Panc1 (cell line): Measurements from ENCODE around the gene PUSL1. TPM values are rescaled to one million over a fixed set of nuclear protein-coding genes. Genes with fewer than 3 reads are reported as not detected.

Experiments used
- ATAC-seq: fragments of 200-7000 bp; cut with Tn5 transposase; 2 replicates; pipeline ENCODE4 v1.9.1; 2020; ENCODE audit warnings: mild to moderate bottlenecking, moderate library complexity
- BruUV-seq: library from RNA; stranded (reverse); fragments of 400-500 nt; replicated peaks from 2 replicates; lab custom pipeline; 2021; lab: Mats Ljungman, UMichigan
- CTCF ChIA-PET: fragments of 300-600 bp; sonication (Branson Sonifier 250); formaldehyde crosslinking; loops from one replicate; lab custom pipeline; 2022; ENCODE audit warnings: antibody characterized with exemption; lab: Charles Lee
- POLR2A ChIA-PET: fragments of 300-600 bp; sonication (Branson Sonifier 250); formaldehyde crosslinking; loops from one replicate; lab custom pipeline; 2022; ENCODE audit warnings: antibody characterized with exemption; lab: Charles Lee
- DNase-seq: peaks from one replicate; pipeline ENCODE4 v3.0.0-alpha.2; 2010; ENCODE audit warnings: low read depth, low spot score
- H3K27ac ChIP-seq: 2 replicates; pipeline ENCODE4 v1.5.1; 2011; ENCODE audit warnings: mild to moderate bottlenecking, low read length, inconsistent platforms
- H3K27me3 ChIP-seq: fragments of 200-500 bp; sonication (Bioruptor generic); 2 replicates; pipeline ENCODE4 v1.6.0; 2014; ENCODE audit warnings: low read length, inconsistent platforms; ENCODE audit not compliant: control insufficient read depth, insufficient read depth
- H3K36me3 ChIP-seq: fragments of 200-500 bp; sonication (Bioruptor generic); 2 replicates; pipeline ENCODE4 v1.5.1; 2014; ENCODE audit warnings: inconsistent platforms, mild to moderate bottlenecking, low read length, moderate library complexity; ENCODE audit not compliant: control insufficient read depth, insufficient read depth
- H3K4me1 ChIP-seq: 2 replicates; pipeline ENCODE4 v1.5.1; 2011; ENCODE audit warnings: inconsistent platforms, mild to moderate bottlenecking, low read length, moderate library complexity; ENCODE audit not compliant: control insufficient read depth, insufficient read depth
- H3K4me3 ChIP-seq, 2 experiments: 2 replicates each; pipeline ENCODE4 v1.5.1; 2011 to 2012; ENCODE audit warnings: low read depth in 2 of 2, low read length in 2 of 2, mild to moderate bottlenecking in 2 of 2, inconsistent platforms in 1 of 2, moderate library complexity in 1 of 2
- H3K9me3 ChIP-seq: fragments of 200-500 bp; sonication (Bioruptor generic); 2 replicates; pipeline ENCODE4 v1.5.1; 2014; ENCODE audit warnings: low read depth, mild to moderate bottlenecking, inconsistent platforms, low read length, moderate library complexity; ENCODE audit not compliant: control insufficient read depth, insufficient read depth
- CTCF ChIP-seq: fragments of 450-650 bp; IDR thresholded peaks from 2 replicates; pipeline ENCODE4 v1.5.1; 2017; ENCODE audit warnings: mild to moderate bottlenecking
- POLR2AphosphoS5 ChIP-seq: IDR thresholded peaks from 2 replicates; pipeline ENCODE4 v1.6.1; 2012; ENCODE audit warnings: mild to moderate bottlenecking, low read depth, low read length, moderate library complexity
- REST ChIP-seq, 2 experiments: IDR thresholded peaks; 2 replicates each; pipeline ENCODE4 v1.6.1; 2011 to 2012; ENCODE audit warnings: low read depth in 2 of 2, control low read depth in 1 of 2, low read length in 1 of 2, mild to moderate bottlenecking in 1 of 2, moderate library complexity in 1 of 2; ENCODE audit not compliant: insufficient read depth in 1 of 2
- SIN3A ChIP-seq: IDR thresholded peaks from 2 replicates; pipeline ENCODE4 v1.6.1; 2012; ENCODE audit warnings: low read depth, mild to moderate bottlenecking, low read length, moderate library complexity, borderline replicate concordance; ENCODE audit not compliant: insufficient read depth
- TCF7L2 ChIP-seq: IDR thresholded peaks from 2 replicates; pipeline ENCODE4 v1.6.1; 2011; ENCODE audit warnings: mild to moderate bottlenecking, low read depth, low read length, inconsistent platforms
- in situ Hi-C: cut with HindIII; loops from 2 replicates; pipeline ENCODE4 v1.10.0; 2016; ENCODE audit warnings: low sequenced_read_pairs, low pct_unique_long_range_greater_than_20kb
- intact Hi-C: fragments of 100-400 bp; cut with micrococcal nuclease; formaldehyde crosslinking; loops from one replicate; pipeline ENCODE4 v1.10.0; 2022; ENCODE audit not compliant: unreplicated experiment
- total RNA-seq: library from RNA; stranded (reverse); gene quantifications from one replicate; pipeline ENCODE4 v1.2.1, GENCODE V29; 2021; ENCODE audit not compliant: unreplicated experiment

The PUSL1 gene
- total RNA-seq, 1 experiment from 2014 or later, result 46.9 TPM

- POLR2A ChIA-PET, result no interaction called here
- BruUV-seq, result no TSS peak
- no peak for DNase-seq
These were observed 5.4 kb upstream of the PUSL1 start for GRCh38 chr1:1302951-1303509.

DNA sequence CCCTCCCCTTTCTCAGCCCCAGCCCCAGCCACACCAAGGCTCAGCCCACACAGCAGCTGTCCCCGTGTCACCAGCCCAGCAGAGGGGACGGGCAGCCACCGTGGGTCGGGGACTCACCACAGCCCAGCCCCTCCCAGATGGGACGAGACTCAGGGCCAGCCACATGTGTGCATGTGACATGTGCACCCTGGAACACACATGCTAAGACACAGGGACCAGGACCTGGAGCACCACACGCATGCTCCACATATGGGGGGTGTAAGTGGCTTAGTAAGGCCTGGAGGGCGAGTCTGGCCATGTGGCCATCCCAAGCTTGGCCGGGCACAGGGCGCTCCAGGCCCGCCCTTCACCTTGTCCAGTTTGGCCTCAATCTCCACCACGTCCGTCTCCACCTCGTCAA is 4.7 kb upstream of the PUSL1 start:
- Histone ChIP-seq H3K27me3 (no peaks in the 10 kb centered on the region), H3K36me3 (no peaks in the 10 kb centered on the region; the same call in 1 of the 2 replicates), H3K4me3 (no peak overlapping the region), H3K27ac (no peak overlapping the region), H3K9me3 (no peaks in the 10 kb centered on the region), H3K4me1 (peaks cover 33% of the 10 kb centered on the region)
- POLR2A ChIA-PET, result no interaction called here
- intact Hi-C loops, result no loop called here
- in situ Hi-C loops, result no loop called here
- ATAC-seq (no peak), DNase-seq (no peak)
- no peak for TF ChIP-seq TCF7L2
- no peak for TF ChIP-seq SIN3A
- TF ChIP-seq REST (IDR thresholded peaks at IDR 0.05; ENCODE audit: insufficient read depth in 1 of 2, low read depth in 2 of 2, low read length in 1 of 2), result no peak
- TF ChIP-seq CTCF, result no peak
- no TSS peak for BruUV-seq
- CTCF ChIA-PET, result interaction anchor here (0.6 kb wide), 1 partner anchor 138 kb away, joined by 9 read pairs; no protein-coding TSS in a partner anchor

More at GRCh38 chr1:1302951-1303509, 5.4 kb upstream of the PUSL1 start:
- TF ChIP-seq POLR2AphosphoS5 (no peak), CTCF (no peak), REST (IDR thresholded peaks at IDR 0.05; ENCODE audit: insufficient read depth in 1 of 2, low read depth in 2 of 2, low read length in 1 of 2) (no peak)
- in situ Hi-C loops (no loop called here), intact Hi-C loops (no loop called here)
- no peak for ATAC-seq
- no peaks in the 10 kb centered on the region; the same call in 1 of the 2 replicates for H3K36me3 ChIP-seq
- H3K27me3 ChIP-seq, result no peaks in the 10 kb centered on the region
- H3K9me3 ChIP-seq, result no peaks in the 10 kb centered on the region
- H3K4me1 ChIP-seq, result peaks cover 33% of the 10 kb centered on the region
- H3K4me3 ChIP-seq, result no peak overlapping the region
- CTCF ChIA-PET, result no interaction called here
- no peak overlapping the region for H3K27ac ChIP-seq
